ENCODE measurements around the gene SPATS2. TPM values are rescaled to one million over a fixed set of nuclear protein-coding genes. Genes with fewer than 3 reads are reported as not detected.

Gene SPATS2
- total RNA-seq, 1 donor from 2014 or later = 69.0 TPM

DNA sequence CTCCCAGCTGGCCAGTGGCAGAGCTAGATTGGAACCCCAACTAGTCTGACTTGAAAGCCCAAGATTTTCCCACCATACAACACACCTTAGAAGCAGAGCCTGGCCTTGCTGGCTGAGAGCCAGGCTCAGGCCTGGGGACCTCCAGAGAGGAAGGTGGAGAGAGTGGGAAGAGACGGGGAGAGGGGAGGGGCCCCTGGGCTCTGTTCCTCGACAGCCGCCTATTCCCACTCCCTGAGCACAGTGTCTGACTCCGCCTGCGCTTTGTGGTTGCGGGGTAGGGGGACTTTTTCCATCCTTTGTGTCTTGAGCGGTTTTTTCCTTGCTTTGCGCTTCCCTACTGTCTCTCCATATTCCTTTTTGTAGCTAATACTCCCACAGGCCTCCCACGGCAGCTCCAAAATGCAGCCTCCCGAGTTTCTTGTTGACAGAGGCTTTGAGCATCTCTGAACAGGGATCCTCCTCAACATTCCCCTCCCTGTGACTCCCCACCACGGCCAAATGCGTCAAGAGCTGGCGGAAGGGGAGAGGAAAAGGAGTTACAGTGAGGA, 167.5 kb downstream of the SPATS2 start:
- peaks cover 24% of the 10 kb centered on the region for H3K4me1 Mint-ChIP-seq
- H3K9me3 Mint-ChIP-seq = no peaks in the 10 kb centered on the region
- no peak overlapping the region for H3K4me3 Mint-ChIP-seq
- DNase-seq (ENCODE audit: low spot score in 2 of 2, unreplicated experiment in 2 of 2) = no peak
- H3K36me3 Mint-ChIP-seq = peaks cover 4% of the 10 kb centered on the region
- TF ChIP-seq, protein P1, sequence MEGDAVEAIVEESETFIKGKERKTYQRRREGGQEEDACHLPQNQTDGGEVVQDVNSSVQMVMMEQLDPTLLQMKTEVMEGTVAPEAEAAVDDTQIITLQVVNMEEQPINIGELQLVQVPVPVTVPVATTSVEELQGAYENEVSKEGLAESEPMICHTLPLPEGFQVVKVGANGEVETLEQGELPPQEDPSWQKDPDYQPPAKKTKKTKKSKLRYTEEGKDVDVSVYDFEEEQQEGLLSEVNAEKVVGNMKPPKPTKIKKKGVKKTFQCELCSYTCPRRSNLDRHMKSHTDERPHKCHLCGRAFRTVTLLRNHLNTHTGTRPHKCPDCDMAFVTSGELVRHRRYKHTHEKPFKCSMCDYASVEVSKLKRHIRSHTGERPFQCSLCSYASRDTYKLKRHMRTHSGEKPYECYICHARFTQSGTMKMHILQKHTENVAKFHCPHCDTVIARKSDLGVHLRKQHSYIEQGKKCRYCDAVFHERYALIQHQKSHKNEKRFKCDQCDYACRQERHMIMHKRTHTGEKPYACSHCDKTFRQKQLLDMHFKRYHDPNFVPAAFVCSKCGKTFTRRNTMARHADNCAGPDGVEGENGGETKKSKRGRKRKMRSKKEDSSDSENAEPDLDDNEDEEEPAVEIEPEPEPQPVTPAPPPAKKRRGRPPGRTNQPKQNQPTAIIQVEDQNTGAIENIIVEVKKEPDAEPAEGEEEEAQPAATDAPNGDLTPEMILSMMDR (IDR thresholded peaks at IDR 0.05; ENCODE audit: unreplicated experiment) = no peak
- H3K27me3 Mint-ChIP-seq (ENCODE audit: low read depth) = peaks cover 37% of the 10 kb centered on the region
- peak overlapping the region; percentile 43 for H3K27ac Mint-ChIP-seq

DNA sequence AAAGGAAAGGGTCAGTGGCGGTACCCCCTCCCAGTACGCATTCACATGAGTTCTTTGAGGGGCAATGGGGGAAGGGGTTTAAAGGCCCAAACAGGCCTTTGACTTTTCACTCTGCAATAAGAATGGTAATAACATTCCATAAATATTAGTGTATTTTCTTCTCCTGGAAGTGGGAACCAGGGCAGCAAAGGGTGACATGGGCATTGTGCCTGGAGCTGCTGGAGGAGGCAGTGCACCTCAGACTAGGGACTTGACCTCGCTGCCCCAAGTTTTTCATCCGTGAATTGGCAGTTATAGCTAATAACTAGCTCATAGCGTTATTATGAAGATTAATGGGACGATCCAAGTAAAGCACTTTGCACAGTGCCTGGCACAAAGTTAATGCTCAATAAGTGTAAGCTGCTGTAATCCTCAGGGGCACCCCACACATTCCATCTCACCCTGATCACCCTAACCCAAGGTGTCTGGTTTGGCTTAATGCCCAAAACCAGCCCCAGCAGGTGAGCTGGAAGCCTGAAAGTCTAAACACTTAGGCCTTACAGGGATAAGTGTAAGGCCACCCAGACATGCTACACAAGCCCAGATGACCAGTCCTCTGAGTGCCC, 168.8 kb downstream of the SPATS2 start:
- Mint-ChIP-seq H3K36me3 (no peaks in the 10 kb centered on the region), H3K9me3 (no peaks in the 10 kb centered on the region), H3K27ac (no peak overlapping the region), H3K4me3 (no peak overlapping the region), H3K4me1 (peaks cover 27% of the 10 kb centered on the region), H3K27me3 (ENCODE audit: low read depth) (peaks cover 48% of the 10 kb centered on the region)
- TF ChIP-seq, protein P1 (IDR thresholded peaks at IDR 0.05; ENCODE audit: unreplicated experiment) = no peak
- no peak for DNase-seq (ENCODE audit: low spot score in 2 of 2, unreplicated experiment in 2 of 2)

DNA sequence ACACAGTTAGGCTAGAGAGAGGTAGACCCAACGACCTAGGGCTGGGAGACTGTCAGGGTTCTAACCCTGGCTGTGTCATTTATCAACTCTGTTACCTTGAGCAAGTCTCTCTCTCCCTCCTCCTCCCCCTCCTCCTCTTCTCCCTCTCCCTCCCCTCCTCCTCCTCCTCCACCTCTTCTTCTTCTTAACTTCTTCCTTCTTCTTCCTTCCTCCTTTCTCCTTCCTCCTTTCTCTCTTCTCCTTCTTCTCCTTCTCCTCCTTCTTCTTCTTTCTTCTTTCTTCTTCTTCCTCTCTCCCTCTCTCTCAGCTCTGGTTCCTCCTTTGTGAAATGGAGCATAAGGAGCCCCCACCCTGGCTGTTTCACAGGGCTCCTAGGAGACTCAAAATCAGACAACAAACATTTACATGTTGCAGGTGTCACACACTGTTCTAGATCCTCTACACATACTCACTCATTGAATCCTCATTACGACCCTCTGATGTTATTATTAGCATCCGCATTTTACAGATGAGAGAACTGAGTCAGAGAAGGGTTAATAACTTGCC, 169.3 kb downstream of the SPATS2 start:
- no peaks in the 10 kb centered on the region for H3K9me3 Mint-ChIP-seq
- H3K27ac Mint-ChIP-seq = no peak overlapping the region
- DNase-seq (ENCODE audit: low spot score in 2 of 2, unreplicated experiment in 2 of 2) = no peak
- H3K4me1 Mint-ChIP-seq = peaks cover 33% of the 10 kb centered on the region
- H3K27me3 Mint-ChIP-seq (ENCODE audit: low read depth) = peaks cover 54% of the 10 kb centered on the region
- no peaks in the 10 kb centered on the region for H3K36me3 Mint-ChIP-seq
- TF ChIP-seq, protein P1 (IDR thresholded peaks at IDR 0.05; ENCODE audit: unreplicated experiment) = no peak
- H3K4me3 Mint-ChIP-seq = peak overlapping the region; percentile 68

DNA sequence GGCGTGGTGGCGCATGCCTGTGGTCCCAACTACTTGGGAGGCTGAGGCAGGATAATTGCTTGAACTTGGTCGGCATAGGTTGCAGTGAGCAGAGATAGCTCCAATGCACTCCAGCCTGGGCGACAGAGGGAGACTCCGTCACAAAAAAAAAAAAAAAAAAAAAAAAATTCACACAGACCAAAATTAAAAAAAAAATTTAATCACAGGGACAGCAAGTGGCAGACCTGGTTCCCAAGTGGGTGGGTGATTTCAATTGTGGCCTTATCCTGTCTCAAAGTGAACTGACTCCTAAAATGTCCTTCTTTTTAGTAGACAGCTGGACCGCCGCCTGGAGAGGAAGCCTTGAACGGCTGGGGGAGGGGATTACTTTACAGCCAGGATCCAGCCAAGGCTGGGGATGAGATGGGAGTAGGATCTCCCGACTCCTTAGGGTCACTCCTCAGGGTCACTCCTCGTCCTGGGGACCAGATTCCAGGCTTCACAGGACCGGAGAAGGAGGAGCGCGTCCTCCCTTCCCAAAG, 170.0 kb downstream of the SPATS2 start:
- no peaks in the 10 kb centered on the region for H3K36me3 Mint-ChIP-seq
- no peak overlapping the region for H3K27ac Mint-ChIP-seq
- DNase-seq (ENCODE audit: low spot score in 2 of 2, unreplicated experiment in 2 of 2) = peak in 1 of 2 experiments; percentile 36
- no peaks in the 10 kb centered on the region for H3K9me3 Mint-ChIP-seq
- peaks cover 33% of the 10 kb centered on the region for H3K4me1 Mint-ChIP-seq
- H3K27me3 Mint-ChIP-seq (ENCODE audit: low read depth) = peaks cover 59% of the 10 kb centered on the region
- TF ChIP-seq, protein P1 (IDR thresholded peaks at IDR 0.05; ENCODE audit: unreplicated experiment) = no peak
- H3K4me3 Mint-ChIP-seq = peak overlapping the region; percentile 68

DNA sequence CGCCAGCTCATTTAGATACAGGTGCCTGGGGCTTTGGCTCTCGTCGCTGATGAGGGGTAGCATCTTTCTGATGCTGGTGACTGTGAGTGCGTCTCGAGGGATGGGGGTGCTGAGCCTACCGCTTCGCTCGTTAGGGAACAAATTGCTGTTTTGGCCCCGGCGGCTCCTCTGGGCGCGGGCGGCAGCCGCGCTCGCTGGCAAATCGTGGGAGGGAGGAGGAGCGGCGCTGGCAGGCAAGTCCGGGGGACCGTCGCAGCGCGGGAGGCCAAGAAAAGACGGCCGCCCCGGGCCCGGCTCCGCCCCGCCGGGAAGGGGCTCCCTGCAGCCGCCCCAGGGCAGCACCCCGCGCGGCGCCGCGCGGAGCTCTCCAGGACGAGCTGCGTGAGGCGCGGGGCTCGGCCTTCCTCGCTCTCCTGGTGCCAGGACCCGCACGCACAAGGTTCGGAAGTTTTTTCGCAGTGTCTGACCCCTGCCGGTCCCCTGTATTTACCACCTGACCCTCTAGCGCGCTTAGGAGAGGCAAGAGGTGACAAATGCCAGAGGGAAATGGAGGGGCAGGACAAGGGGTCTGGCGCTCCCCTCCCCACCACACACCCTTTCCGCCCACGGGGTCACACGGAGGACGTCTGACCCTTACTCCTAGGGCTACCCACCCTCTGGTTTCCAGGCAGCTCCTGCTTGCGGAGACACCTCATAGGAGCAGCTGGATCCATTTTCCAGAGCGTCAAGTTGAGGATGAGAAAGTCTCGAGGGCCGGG, 170.7 kb downstream of the SPATS2 start:
- no peak overlapping the region for H3K27ac Mint-ChIP-seq
- peak in 1 of 2 experiments; percentile 46 for DNase-seq (ENCODE audit: low spot score in 2 of 2, unreplicated experiment in 2 of 2)

More for the DNA sequence above, 170.7 kb downstream of the SPATS2 start:
- peaks cover 66% of the 10 kb centered on the region for H3K27me3 Mint-ChIP-seq (ENCODE audit: low read depth)
- TF ChIP-seq, protein P1 (IDR thresholded peaks at IDR 0.05; ENCODE audit: unreplicated experiment) = no peak
- H3K4me1 Mint-ChIP-seq = peaks cover 33% of the 10 kb centered on the region
- H3K36me3 Mint-ChIP-seq = no peaks in the 10 kb centered on the region
- H3K9me3 Mint-ChIP-seq = no peaks in the 10 kb centered on the region
- H3K4me3 Mint-ChIP-seq = peak overlapping the region; percentile 68

Data from mesothelial cell of epicardium (in vitro differentiated cells).